Endothelial cell (in vitro differentiated cells): ENCODE measurements around the gene BLMH. TPM values are rescaled to one million over a fixed set of nuclear protein-coding genes. Genes with fewer than 3 reads are reported as not detected.

Experiments used
- DNase-seq: peaks from one replicate; pipeline ENCODE4 v3.0.0; 2021; ENCODE audit warnings: low spot score
- H3K27ac Mint-ChIP-seq: one replicate; pipeline ENCODE4 v1.8.0; 2021; ENCODE audit warnings: mixed read lengths, inconsistent platforms; ENCODE audit not compliant: unreplicated experiment
- H3K27me3 Mint-ChIP-seq: one replicate; pipeline ENCODE4 v1.8.0; 2021; ENCODE audit warnings: mild to moderate bottlenecking, moderate library complexity, mixed read lengths, inconsistent platforms; ENCODE audit not compliant: unreplicated experiment
- H3K36me3 Mint-ChIP-seq: one replicate; pipeline ENCODE4 v1.8.0; 2021; ENCODE audit warnings: mild to moderate bottlenecking, low read depth, mixed read lengths, inconsistent platforms; ENCODE audit not compliant: unreplicated experiment
- H3K4me1 Mint-ChIP-seq: one replicate; pipeline ENCODE4 v1.8.0; 2021; ENCODE audit warnings: mild to moderate bottlenecking, mixed read lengths, inconsistent platforms; ENCODE audit not compliant: unreplicated experiment
- H3K4me3 Mint-ChIP-seq: one replicate; pipeline ENCODE4 v1.8.0; 2021; ENCODE audit warnings: mild to moderate bottlenecking, mixed read lengths, inconsistent platforms; ENCODE audit not compliant: unreplicated experiment
- H3K9me3 Mint-ChIP-seq: one replicate; pipeline ENCODE4 v1.8.0; 2021; ENCODE audit warnings: mixed read lengths, inconsistent platforms; ENCODE audit not compliant: unreplicated experiment
- CTCF ChIP-seq: fragments of 200-600 bp; sonication (generic); IDR thresholded peaks from one replicate; pipeline ENCODE4 v1.5.0; 2021; ENCODE audit warnings: antibody characterized with exemption; ENCODE audit not compliant: unreplicated experiment
- long read RNA-seq: library from polyadenylated mRNA; unstranded; transcript quantifications from one replicate; pipeline ENCODE4 v2.0.0, GENCODE V29; 2020; ENCODE audit not compliant: unreplicated experiment
- total RNA-seq: library from RNA; stranded (reverse); fragmentation: NEBNext Ultra II Directional; extraction: Animal tissue kit (Norgen Biotek cat#: 25700); gene quantifications from one replicate; pipeline ENCODE4 v1.2.1, GENCODE V29; 2021; ENCODE audit not compliant: unreplicated experiment

BLMH gene, protein sequence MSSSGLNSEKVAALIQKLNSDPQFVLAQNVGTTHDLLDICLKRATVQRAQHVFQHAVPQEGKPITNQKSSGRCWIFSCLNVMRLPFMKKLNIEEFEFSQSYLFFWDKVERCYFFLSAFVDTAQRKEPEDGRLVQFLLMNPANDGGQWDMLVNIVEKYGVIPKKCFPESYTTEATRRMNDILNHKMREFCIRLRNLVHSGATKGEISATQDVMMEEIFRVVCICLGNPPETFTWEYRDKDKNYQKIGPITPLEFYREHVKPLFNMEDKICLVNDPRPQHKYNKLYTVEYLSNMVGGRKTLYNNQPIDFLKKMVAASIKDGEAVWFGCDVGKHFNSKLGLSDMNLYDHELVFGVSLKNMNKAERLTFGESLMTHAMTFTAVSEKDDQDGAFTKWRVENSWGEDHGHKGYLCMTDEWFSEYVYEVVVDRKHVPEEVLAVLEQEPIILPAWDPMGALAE
- 150 TPM for total RNA-seq
- long read RNA-seq, transcript BLMH-201 (12 exons, 2,365 nt), result major isoform, 109 of 121 reads
- long read RNA-seq, partial matches to known transcripts, result 5 of 121 reads
- long read RNA-seq, other reads (novel, unspliced or antisense), result 7 of 121 reads

DNA sequence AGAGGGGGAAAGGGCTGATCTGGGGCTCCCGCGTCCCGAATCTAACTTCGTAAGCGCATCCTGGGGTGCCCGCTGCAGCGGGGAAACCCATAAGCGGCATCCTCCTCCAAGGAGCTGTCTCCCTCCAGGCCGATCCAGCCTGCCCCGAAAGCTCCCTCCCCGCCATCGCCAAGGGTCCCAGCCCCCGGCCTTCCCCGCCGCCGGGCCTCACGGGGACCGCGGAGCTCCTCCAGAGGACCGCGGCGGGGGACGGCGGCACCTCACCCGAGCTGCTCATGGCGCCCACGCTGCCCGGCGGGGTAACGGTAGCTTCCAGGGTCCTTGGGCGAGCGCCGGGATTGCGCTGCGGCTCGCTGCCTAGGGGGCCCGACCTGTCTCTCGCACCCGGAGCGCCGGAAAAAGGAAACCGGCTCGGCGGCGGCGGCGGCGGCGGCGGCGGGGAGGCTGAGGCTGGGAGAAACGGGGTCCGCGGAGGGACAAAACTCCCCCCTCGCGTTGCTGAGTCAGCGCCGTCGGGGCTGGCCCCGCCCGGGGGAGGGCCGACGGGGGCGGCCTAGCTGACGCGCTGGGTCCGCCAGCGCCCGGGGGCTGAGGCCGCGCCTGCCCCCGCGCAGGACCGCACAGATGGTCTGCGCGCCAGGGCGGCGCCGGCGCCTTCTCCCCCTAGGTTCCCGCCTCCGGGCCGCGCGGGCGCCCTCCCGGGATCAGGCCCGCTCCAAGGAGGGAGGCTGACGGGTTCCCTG, at the start of gene BLMH:
BLMH (minus strand) TSS at position 402 of the 743 bp plus-strand sequence; CDS start at position 277, 125 bp downstream.
- Mint-ChIP-seq H3K27ac (peak within 1 kb of the TSS; percentile 94), H3K27me3 (no peaks in the 10 kb centered on the region), H3K4me3 (peak within 1 kb of the TSS; percentile 99), H3K4me1 (peaks cover 12% of the 10 kb centered on the region), H3K36me3 (peaks cover 6% of the 10 kb centered on the region), H3K9me3 (no peaks in the 10 kb centered on the region)
- no peak for TF ChIP-seq CTCF
- peak; percentile 83 for DNase-seq

DNA sequence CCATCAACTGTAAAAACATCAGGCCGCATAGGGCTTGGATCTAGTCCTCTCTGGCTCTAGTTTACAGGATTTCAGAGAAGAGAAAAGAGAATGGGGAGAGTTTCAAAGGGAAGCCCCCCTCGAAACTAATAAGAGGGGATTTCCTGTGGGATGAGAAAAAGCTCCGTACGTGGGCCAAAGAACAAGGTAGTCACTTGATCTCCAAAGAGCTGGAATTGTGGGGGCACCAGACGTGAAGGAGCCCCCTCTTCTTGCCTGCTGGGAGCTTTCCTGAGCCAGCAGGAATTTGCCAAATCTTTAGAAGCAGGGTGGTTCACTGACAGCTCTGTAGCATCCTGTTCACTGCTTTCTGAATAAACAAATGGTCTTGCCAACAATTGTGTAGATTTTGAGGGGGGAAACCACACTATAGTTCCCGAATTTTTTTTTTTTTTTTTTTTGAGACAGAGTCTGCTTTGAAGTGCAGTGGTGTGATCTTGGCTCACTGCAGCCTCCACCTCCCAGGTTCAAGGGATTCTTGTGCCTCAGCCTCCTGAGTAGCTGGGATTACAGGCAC, 49.1 kb upstream of the BLMH start:
- H3K4me3 Mint-ChIP-seq, result peak overlapping the region; percentile 63
- TF ChIP-seq CTCF, result no peak
- H3K36me3 Mint-ChIP-seq, result no peaks in the 10 kb centered on the region
- H3K27me3 Mint-ChIP-seq, result no peaks in the 10 kb centered on the region
- H3K9me3 Mint-ChIP-seq, result no peaks in the 10 kb centered on the region
- peaks cover 68% of the 10 kb centered on the region for H3K4me1 Mint-ChIP-seq
- peak; percentile 17 for DNase-seq
- peak overlapping the region; percentile 99 for H3K27ac Mint-ChIP-seq

GRCh38 chr17:30339086-30339485, 47.3 kb upstream of the BLMH start:
- no peak for DNase-seq
- H3K27ac Mint-ChIP-seq, result peak overlapping the region; percentile 74
- no peaks in the 10 kb centered on the region for H3K27me3 Mint-ChIP-seq
- no peaks in the 10 kb centered on the region for H3K9me3 Mint-ChIP-seq
- H3K4me1 Mint-ChIP-seq, result peaks cover 60% of the 10 kb centered on the region
- H3K4me3 Mint-ChIP-seq, result no peak overlapping the region
- TF ChIP-seq CTCF, result no peak
- no peaks in the 10 kb centered on the region for H3K36me3 Mint-ChIP-seq

GRCh38 chr17:30337393-30337999, 45.8 kb upstream of the BLMH start:
- H3K36me3 Mint-ChIP-seq, result no peaks in the 10 kb centered on the region
- no peak for DNase-seq
- H3K4me3 Mint-ChIP-seq, result no peak overlapping the region
- H3K4me1 Mint-ChIP-seq, result peaks cover 52% of the 10 kb centered on the region
- no peaks in the 10 kb centered on the region for H3K27me3 Mint-ChIP-seq
- TF ChIP-seq CTCF, result no peak
- no peaks in the 10 kb centered on the region for H3K9me3 Mint-ChIP-seq
- H3K27ac Mint-ChIP-seq, result no peak overlapping the region
